Measurements from ENCODE around the gene SLC19A1.
A peak's percentile ranks its signal among the peaks of the same experiment; 100 is the strongest.

SLC19A1 gene

GRCh38 chr21:45482899-45483821 is 59.1 kb downstream of the SLC19A1 start:
- Histone ChIP-seq H3K27me3 (no peaks in the 10 kb centered on the region), H3K4me3 (ENCODE audit: low read depth in 1 of 2, low read length in 1 of 2) (peak overlapping the region; percentile 42 to 65), H3K36me3 (peaks cover 12% of the 10 kb centered on the region), H3K27ac (peak overlapping the region; percentile 97), H3K9me3 (no peaks in the 10 kb centered on the region), H3K4me1 (ENCODE audit: control insufficient read depth in 1 of 2, insufficient read depth in 1 of 2, low read depth in 1 of 2, low read length in 1 of 2) (peaks cover 54 to 74% of the 10 kb centered on the region in 2 experiments)
- TF ChIP-seq, protein P1, sequence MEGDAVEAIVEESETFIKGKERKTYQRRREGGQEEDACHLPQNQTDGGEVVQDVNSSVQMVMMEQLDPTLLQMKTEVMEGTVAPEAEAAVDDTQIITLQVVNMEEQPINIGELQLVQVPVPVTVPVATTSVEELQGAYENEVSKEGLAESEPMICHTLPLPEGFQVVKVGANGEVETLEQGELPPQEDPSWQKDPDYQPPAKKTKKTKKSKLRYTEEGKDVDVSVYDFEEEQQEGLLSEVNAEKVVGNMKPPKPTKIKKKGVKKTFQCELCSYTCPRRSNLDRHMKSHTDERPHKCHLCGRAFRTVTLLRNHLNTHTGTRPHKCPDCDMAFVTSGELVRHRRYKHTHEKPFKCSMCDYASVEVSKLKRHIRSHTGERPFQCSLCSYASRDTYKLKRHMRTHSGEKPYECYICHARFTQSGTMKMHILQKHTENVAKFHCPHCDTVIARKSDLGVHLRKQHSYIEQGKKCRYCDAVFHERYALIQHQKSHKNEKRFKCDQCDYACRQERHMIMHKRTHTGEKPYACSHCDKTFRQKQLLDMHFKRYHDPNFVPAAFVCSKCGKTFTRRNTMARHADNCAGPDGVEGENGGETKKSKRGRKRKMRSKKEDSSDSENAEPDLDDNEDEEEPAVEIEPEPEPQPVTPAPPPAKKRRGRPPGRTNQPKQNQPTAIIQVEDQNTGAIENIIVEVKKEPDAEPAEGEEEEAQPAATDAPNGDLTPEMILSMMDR (IDR thresholded peaks at IDR 0.05), result no peak

- Histone ChIP-seq H3K4me3 (ENCODE audit: low read depth in 1 of 2, low read length in 1 of 2) (peak overlapping the region; percentile 42 to 65), H3K36me3 (peaks cover 5% of the 10 kb centered on the region)
These were observed 60.0 kb downstream of the SLC19A1 start for GRCh38 chr21:45481977-45482898.

DNA sequence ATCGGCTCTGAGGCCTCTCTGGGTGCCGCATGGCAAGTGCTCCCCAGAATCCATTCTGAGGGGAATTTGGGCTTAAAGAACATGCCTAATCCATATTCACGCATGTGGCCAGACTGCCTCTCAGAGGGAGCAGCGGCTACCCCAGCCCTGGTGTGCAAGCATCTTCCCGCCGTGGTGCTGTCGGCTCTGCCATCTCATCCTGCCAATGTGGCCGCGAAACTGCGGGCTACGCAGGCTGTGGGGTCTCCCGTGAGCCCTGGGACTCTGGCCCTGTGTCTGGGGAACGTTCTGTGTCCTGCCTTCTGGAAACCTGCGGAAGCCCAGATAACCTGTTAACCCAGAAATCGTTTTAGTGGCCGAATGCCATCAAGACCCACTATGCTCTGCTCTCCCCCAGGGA is 60.7 kb downstream of the SLC19A1 start:
- peak overlapping the region; percentile 97 for H3K27ac ChIP-seq
- no peaks in the 10 kb centered on the region for H3K27me3 ChIP-seq
- peaks cover 70 to 78% of the 10 kb centered on the region in 2 experiments for H3K4me1 ChIP-seq (ENCODE audit: control insufficient read depth in 1 of 2, insufficient read depth in 1 of 2, low read depth in 1 of 2, low read length in 1 of 2)
- no peaks in the 10 kb centered on the region for H3K9me3 ChIP-seq
- H3K4me3 ChIP-seq (ENCODE audit: low read depth in 1 of 2, low read length in 1 of 2), result peak overlapping the region in 1 of 2 experiments; percentile 65
- TF ChIP-seq, protein P1 (IDR thresholded peaks at IDR 0.05), result no peak
- no peaks in the 10 kb centered on the region for H3K36me3 ChIP-seq

More at GRCh38 chr21:45481977-45482898, 60.0 kb downstream of the SLC19A1 start:
- Histone ChIP-seq H3K9me3 (no peaks in the 10 kb centered on the region), H3K4me1 (ENCODE audit: control insufficient read depth in 1 of 2, insufficient read depth in 1 of 2, low read depth in 1 of 2, low read length in 1 of 2) (peaks cover 64 to 74% of the 10 kb centered on the region in 2 experiments), H3K27me3 (no peaks in the 10 kb centered on the region), H3K27ac (peak overlapping the region; percentile 97)
- TF ChIP-seq, protein P1 (IDR thresholded peaks at IDR 0.05), result no peak

- H3K36me3 ChIP-seq, result no peaks in the 10 kb centered on the region
- no peaks in the 10 kb centered on the region for H3K9me3 ChIP-seq
- H3K4me3 ChIP-seq (ENCODE audit: low read depth in 1 of 2, low read length in 1 of 2), result peak overlapping the region in 1 of 2 experiments; percentile 63
- H3K4me1 ChIP-seq (ENCODE audit: control insufficient read depth in 1 of 2, insufficient read depth in 1 of 2, low read depth in 1 of 2, low read length in 1 of 2), result peaks cover 74 to 82% of the 10 kb centered on the region in 2 experiments
- TF ChIP-seq, protein P1 (IDR thresholded peaks at IDR 0.05), result no peak
- H3K27me3 ChIP-seq, result no peaks in the 10 kb centered on the region
- peak overlapping the region; percentile 97 for H3K27ac ChIP-seq
These were observed 61.3 kb downstream of the SLC19A1 start for GRCh38 chr21:45480701-45481500.

Measured in neutrophil (primary cell).